ENCODE results near the gene THSD7A. TPM values are rescaled to one million over a fixed set of nuclear protein-coding genes. Genes with fewer than 3 reads are reported as not detected.

THSD7A gene
- total RNA-seq, 2 experiments from 2014 or later = not detected

GRCh38 chr7:11831156-11831735 is 752 bp downstream of the THSD7A start:
- H3K27ac Mint-ChIP-seq = no peak overlapping the region
- H3K9me3 Mint-ChIP-seq = no peaks in the 10 kb centered on the region
- peak overlapping the region; percentile 44 for H3K4me3 Mint-ChIP-seq
- peaks cover 51% of the 10 kb centered on the region for H3K27me3 Mint-ChIP-seq
- H3K4me1 Mint-ChIP-seq = peaks cover 13% of the 10 kb centered on the region
- DNase-seq = no peak
- no peaks in the 10 kb centered on the region for H3K36me3 Mint-ChIP-seq

- Mint-ChIP-seq H3K9me3 (no peaks in the 10 kb centered on the region), H3K27me3 (peaks cover 51% of the 10 kb centered on the region), H3K4me3 (peak overlapping the region; percentile 44), H3K36me3 (no peaks in the 10 kb centered on the region), H3K27ac (no peak overlapping the region), H3K4me1 (peaks cover 13% of the 10 kb centered on the region)
- no peak for DNase-seq
Measured at GRCh38 chr7:11830582-11831155, 1.3 kb downstream of the THSD7A start.

GRCh38 chr7:11829954-11830353 is 2.0 kb downstream of the THSD7A start:
- Mint-ChIP-seq H3K4me3 (no peak overlapping the region), H3K36me3 (no peaks in the 10 kb centered on the region), H3K27me3 (peaks cover 51% of the 10 kb centered on the region), H3K27ac (no peak overlapping the region), H3K9me3 (no peaks in the 10 kb centered on the region), H3K4me1 (peaks cover 13% of the 10 kb centered on the region)
- DNase-seq = no peak

- Mint-ChIP-seq H3K27me3 (peaks cover 3% of the 10 kb centered on the region), H3K4me3 (no peak overlapping the region), H3K4me1 (no peaks in the 10 kb centered on the region), H3K27ac (no peak overlapping the region), H3K36me3 (no peaks in the 10 kb centered on the region), H3K9me3 (peaks cover 1% of the 10 kb centered on the region)
- DNase-seq = no peak
Measured at GRCh38 chr7:11819947-11820346, 12.1 kb downstream of the THSD7A start.

- Mint-ChIP-seq H3K27ac (no peak overlapping the region), H3K4me1 (no peaks in the 10 kb centered on the region), H3K27me3 (peaks cover 3% of the 10 kb centered on the region), H3K36me3 (no peaks in the 10 kb centered on the region), H3K4me3 (no peak overlapping the region), H3K9me3 (peaks cover 1% of the 10 kb centered on the region)
- DNase-seq = no peak
Measured at GRCh38 chr7:11819271-11819670, 12.7 kb downstream of the THSD7A start.

- Mint-ChIP-seq H3K36me3 (no peaks in the 10 kb centered on the region), H3K27ac (no peak overlapping the region), H3K4me3 (no peak overlapping the region), H3K9me3 (peaks cover 1% of the 10 kb centered on the region), H3K4me1 (no peaks in the 10 kb centered on the region), H3K27me3 (peaks cover 3% of the 10 kb centered on the region)
- no peak for DNase-seq
Measured at GRCh38 chr7:11818281-11818680, 13.7 kb downstream of the THSD7A start.

GRCh38 chr7:11817111-11817740 is 14.8 kb downstream of the THSD7A start:
- H3K27me3 Mint-ChIP-seq = peaks cover 3% of the 10 kb centered on the region
- H3K9me3 Mint-ChIP-seq = peaks cover 1% of the 10 kb centered on the region
- no peak overlapping the region for H3K4me3 Mint-ChIP-seq
- no peaks in the 10 kb centered on the region for H3K4me1 Mint-ChIP-seq
- no peak for DNase-seq
- no peaks in the 10 kb centered on the region for H3K36me3 Mint-ChIP-seq
- no peak overlapping the region for H3K27ac Mint-ChIP-seq

GRCh38 chr7:11811709-11812108 is 20.3 kb downstream of the THSD7A start:
- no peaks in the 10 kb centered on the region for H3K27me3 Mint-ChIP-seq
- no peaks in the 10 kb centered on the region for H3K4me1 Mint-ChIP-seq
- no peaks in the 10 kb centered on the region for H3K36me3 Mint-ChIP-seq
- no peak overlapping the region for H3K4me3 Mint-ChIP-seq
- no peak for DNase-seq
- no peak overlapping the region for H3K27ac Mint-ChIP-seq
- H3K9me3 Mint-ChIP-seq = no peaks in the 10 kb centered on the region

- Mint-ChIP-seq H3K36me3 (no peaks in the 10 kb centered on the region), H3K9me3 (no peaks in the 10 kb centered on the region), H3K4me3 (no peak overlapping the region), H3K27ac (no peak overlapping the region), H3K4me1 (no peaks in the 10 kb centered on the region), H3K27me3 (no peaks in the 10 kb centered on the region)
- DNase-seq = no peak
Measured at GRCh38 chr7:11810043-11810625, 21.9 kb downstream of the THSD7A start.

GRCh38 chr7:11807000-11807399 is 25.0 kb downstream of the THSD7A start:
- H3K4me3 Mint-ChIP-seq = no peak overlapping the region
- no peaks in the 10 kb centered on the region for H3K36me3 Mint-ChIP-seq
- no peak for DNase-seq
- H3K4me1 Mint-ChIP-seq = no peaks in the 10 kb centered on the region
- H3K27me3 Mint-ChIP-seq = no peaks in the 10 kb centered on the region
- H3K9me3 Mint-ChIP-seq = no peaks in the 10 kb centered on the region
- no peak overlapping the region for H3K27ac Mint-ChIP-seq

- Mint-ChIP-seq H3K9me3 (no peaks in the 10 kb centered on the region), H3K4me3 (no peak overlapping the region), H3K27me3 (no peaks in the 10 kb centered on the region), H3K4me1 (no peaks in the 10 kb centered on the region), H3K36me3 (no peaks in the 10 kb centered on the region), H3K27ac (no peak overlapping the region)
- DNase-seq = no peak
Measured at GRCh38 chr7:11804621-11805020, 27.4 kb downstream of the THSD7A start.

- Mint-ChIP-seq H3K27ac (no peak overlapping the region), H3K27me3 (no peaks in the 10 kb centered on the region), H3K36me3 (no peaks in the 10 kb centered on the region), H3K4me3 (no peak overlapping the region), H3K4me1 (no peaks in the 10 kb centered on the region), H3K9me3 (no peaks in the 10 kb centered on the region)
- DNase-seq = no peak
Measured at GRCh38 chr7:11795231-11795630, 36.8 kb downstream of the THSD7A start.

- no peak overlapping the region for H3K27ac Mint-ChIP-seq
- H3K4me3 Mint-ChIP-seq = no peak overlapping the region
- H3K36me3 Mint-ChIP-seq = no peaks in the 10 kb centered on the region
- H3K9me3 Mint-ChIP-seq = no peaks in the 10 kb centered on the region
- H3K4me1 Mint-ChIP-seq = no peaks in the 10 kb centered on the region
- no peak for DNase-seq
- no peaks in the 10 kb centered on the region for H3K27me3 Mint-ChIP-seq
Measured at GRCh38 chr7:11792166-11792565, 39.8 kb downstream of the THSD7A start.

- Mint-ChIP-seq H3K4me3 (no peak overlapping the region), H3K4me1 (no peaks in the 10 kb centered on the region), H3K36me3 (no peaks in the 10 kb centered on the region), H3K9me3 (no peaks in the 10 kb centered on the region), H3K27me3 (no peaks in the 10 kb centered on the region), H3K27ac (no peak overlapping the region)
- no peak for DNase-seq
Measured at GRCh38 chr7:11788568-11788967, 43.4 kb downstream of the THSD7A start.

GRCh38 chr7:11787534-11787933 is 44.5 kb downstream of the THSD7A start:
- no peak for DNase-seq
- Mint-ChIP-seq H3K36me3 (no peaks in the 10 kb centered on the region), H3K27ac (no peak overlapping the region), H3K27me3 (no peaks in the 10 kb centered on the region), H3K4me1 (no peaks in the 10 kb centered on the region), H3K4me3 (no peak overlapping the region), H3K9me3 (no peaks in the 10 kb centered on the region)

GRCh38 chr7:11786186-11786585 is 45.8 kb downstream of the THSD7A start:
- no peaks in the 10 kb centered on the region for H3K9me3 Mint-ChIP-seq
- H3K36me3 Mint-ChIP-seq = no peaks in the 10 kb centered on the region
- no peak overlapping the region for H3K27ac Mint-ChIP-seq
- no peaks in the 10 kb centered on the region for H3K4me1 Mint-ChIP-seq
- no peak overlapping the region for H3K4me3 Mint-ChIP-seq
- no peak for DNase-seq
- no peaks in the 10 kb centered on the region for H3K27me3 Mint-ChIP-seq

Data from activated naive CD8-positive, alpha-beta T cell treated with anti-CD3 and anti-CD28 coated beads for 36 hours (primary cell).